Fibroblast of lung (primary cell): ENCODE results near the gene MCM6. TPM values are rescaled to one million over a fixed set of nuclear protein-coding genes. Genes with fewer than 3 reads are reported as not detected.
A peak's percentile ranks its signal among the peaks of the same experiment; 100 is the strongest.

Source experiments
- DNase-seq, 2 donors: peaks; one replicate each; pipeline versions ENCODE4 v3.0.0 to v3.0.0-alpha.2; 2010; ENCODE audit warnings: low read depth in 2 of 2
- H2AFZ ChIP-seq: 2 replicates; pipeline ENCODE4 v1.5.1; 2012; ENCODE audit warnings: low read length, control low read depth, inconsistent platforms
- H3K27ac ChIP-seq: 2 replicates; pipeline ENCODE4 v1.5.1; 2011; ENCODE audit warnings: low read length, control low read depth; ENCODE audit not compliant: insufficient read depth
- H3K27me3 ChIP-seq: 2 replicates; pipeline ENCODE4 v1.5.1; 2011; ENCODE audit warnings: mild to moderate bottlenecking, low read length; ENCODE audit not compliant: control insufficient read depth, insufficient read depth
- H3K36me3 ChIP-seq: 2 replicates; pipeline ENCODE4 v1.5.1; 2011; ENCODE audit warnings: low read length; ENCODE audit not compliant: control insufficient read depth, insufficient read depth
- H3K4me1 ChIP-seq: 2 replicates; pipeline ENCODE4 v1.5.1; 2011; ENCODE audit warnings: low read length; ENCODE audit not compliant: control insufficient read depth, insufficient read depth; ENCODE audit errors: extremely low read depth
- H3K4me2 ChIP-seq: 2 replicates; pipeline ENCODE4 v1.5.1; 2011; ENCODE audit warnings: low read length, control low read depth; ENCODE audit not compliant: insufficient read depth; ENCODE audit errors: extremely low read depth
- H3K4me3 ChIP-seq, 4 experiments: fragments of 200-600 bp in 1 of 4; sonication (generic) in 1 of 4; replicated peaks in 1 of 4; 2 replicates each; pipeline ENCODE4 v1.5.1; 2011 to 2016; ENCODE audit warnings: low read length in 4 of 4, low read depth in 3 of 4, mild to moderate bottlenecking in 3 of 4, control low read depth in 2 of 4, inconsistent platforms in 1 of 4, mixed read lengths in 1 of 4; ENCODE audit not compliant: insufficient read depth in 1 of 4; ENCODE audit errors: control extremely low read depth in 1 of 4
- H3K79me2 ChIP-seq: 2 replicates; pipeline ENCODE4 v1.5.1; 2012; ENCODE audit warnings: mild to moderate bottlenecking, low read length, inconsistent platforms; ENCODE audit not compliant: control insufficient read depth, insufficient read depth
- H3K9ac ChIP-seq: 2 replicates; pipeline ENCODE4 v1.5.1; 2011; ENCODE audit warnings: mild to moderate bottlenecking, low read length, control low read depth; ENCODE audit not compliant: insufficient read depth
- H3K9me3 ChIP-seq: 2 replicates; pipeline ENCODE4 v1.5.1; 2012; ENCODE audit warnings: low read depth, low read length; ENCODE audit not compliant: control insufficient read depth, insufficient read depth
- H4K20me1 ChIP-seq: 2 replicates; pipeline ENCODE4 v1.5.1; 2011; ENCODE audit warnings: low read length; ENCODE audit not compliant: control insufficient read depth, insufficient read depth; ENCODE audit errors: extremely low read depth
- CTCF ChIP-seq, 2 donors: IDR thresholded peaks in 1 of 2; conservative IDR thresholded peaks in 1 of 2; 1 replicate in 1 of 2; 2 replicates in 1 of 2; pipeline ENCODE4 v1.5.1; 2011 to 2012; ENCODE audit warnings: low read length in 2 of 2, control low read depth in 1 of 2, inconsistent platforms in 1 of 2, low read depth in 1 of 2, mild to moderate bottlenecking in 1 of 2
- EZH2 ChIP-seq: IDR thresholded peaks from 2 replicates; pipeline ENCODE4 v1.5.1; 2012; ENCODE audit warnings: low read length, control low read depth, mild to moderate bottlenecking; ENCODE audit errors: missing control alignments
- polyA plus RNA-seq, 2 donors: library from polyadenylated mRNA; depleted of rRNA in 1 of 2; stranded (reverse) in 1 of 2; unstranded in 1 of 2; fragments of >200 nt; gene quantifications; 2 replicates each; pipeline ENCODE4 v1.2.1, GENCODE V29; 2011 to 2012; ENCODE audit warnings: missing spikeins in 1 of 2
- total RNA-seq: library from RNA; depleted of rRNA; stranded (reverse); fragments of >200 nt; gene quantifications from 2 replicates; pipeline ENCODE4 v1.2.1, GENCODE V29; 2014

Gene MCM6
- total and polyA plus RNA-seq, 2 donors (not counting 1 experiment from before 2014, with no cell fraction given) = 11.2 to 36.0 TPM

- Histone ChIP-seq H3K9ac (no peak overlapping the region), H3K4me3 (no peak overlapping the region), H3K9me3 (no peaks in the 10 kb centered on the region), H2AFZ (no peak overlapping the region), H3K79me2 (no peaks in the 10 kb centered on the region), H3K27me3 (peaks cover 4% of the 10 kb centered on the region), H3K27ac (no peak overlapping the region), H4K20me1 (no peaks in the 10 kb centered on the region), H3K4me1 (no peaks in the 10 kb centered on the region), H3K4me2 (no peak overlapping the region), H3K36me3 (no peaks in the 10 kb centered on the region)
- peak in 1 of 2 donors; percentile 9 for DNase-seq
- no peak for TF ChIP-seq EZH2
- TF ChIP-seq CTCF (conservative IDR thresholded peaks at IDR 0.05 in 1 of 2, IDR thresholded peaks at IDR 0.05 in 1 of 2; ENCODE audit: low read depth in 1 of 2, low read length in 2 of 2) = no peak
Observed at GRCh38 chr2:135826544-135826943, 49.7 kb downstream of the MCM6 start.

- no peaks in the 10 kb centered on the region for H4K20me1 ChIP-seq
- no peak overlapping the region for H3K4me3 ChIP-seq
- no peak overlapping the region for H3K27ac ChIP-seq
- DNase-seq = no peak
- no peak overlapping the region for H2AFZ ChIP-seq
- TF ChIP-seq EZH2 (no peak), CTCF (conservative IDR thresholded peaks at IDR 0.05 in 1 of 2, IDR thresholded peaks at IDR 0.05 in 1 of 2; ENCODE audit: low read depth in 1 of 2, low read length in 2 of 2) (no peak)
- H3K27me3 ChIP-seq = peaks cover 4% of the 10 kb centered on the region
- no peak overlapping the region for H3K9ac ChIP-seq
- no peaks in the 10 kb centered on the region for H3K9me3 ChIP-seq
- no peaks in the 10 kb centered on the region for H3K36me3 ChIP-seq
- H3K4me2 ChIP-seq = no peak overlapping the region
- H3K4me1 ChIP-seq = no peaks in the 10 kb centered on the region
- no peaks in the 10 kb centered on the region for H3K79me2 ChIP-seq
Observed at GRCh38 chr2:135825550-135826176, 50.6 kb downstream of the MCM6 start.

GRCh38 chr2:135825131-135825530 is 51.1 kb downstream of the MCM6 start:
- H3K9ac ChIP-seq = no peak overlapping the region
- DNase-seq = no peak
- H3K4me2 ChIP-seq = no peak overlapping the region
- H3K4me1 ChIP-seq = no peaks in the 10 kb centered on the region
- no peak for TF ChIP-seq CTCF (conservative IDR thresholded peaks at IDR 0.05 in 1 of 2, IDR thresholded peaks at IDR 0.05 in 1 of 2; ENCODE audit: low read depth in 1 of 2, low read length in 2 of 2)
- TF ChIP-seq EZH2 = no peak
- H2AFZ ChIP-seq = no peak overlapping the region
- H3K27ac ChIP-seq = no peak overlapping the region
- no peak overlapping the region for H3K4me3 ChIP-seq
- no peaks in the 10 kb centered on the region for H3K79me2 ChIP-seq
- H4K20me1 ChIP-seq = no peaks in the 10 kb centered on the region
- peaks cover 4% of the 10 kb centered on the region for H3K27me3 ChIP-seq
- H3K36me3 ChIP-seq = no peaks in the 10 kb centered on the region
- no peaks in the 10 kb centered on the region for H3K9me3 ChIP-seq
